Vagina (tissue), 2 donors: Measurements from ENCODE around the gene LRRIQ4.

ENCODE experiments used
- CTCF ChIP-seq, 3 experiments: fragments of 450-650 bp in 2 of 3; fragments of 200-600 bp in 1 of 3; sonication (generic) in 1 of 3; IDR thresholded peaks; one replicate each; pipeline ENCODE4 v1.5.1; 2017 to 2019; ENCODE audit warnings: antibody characterized with exemption in 3 of 3, mild to moderate bottlenecking in 2 of 3, moderate library complexity in 2 of 3
- POLR2A ChIP-seq, 2 donors: fragments of 450-650 bp; IDR thresholded peaks; one replicate each; pipeline ENCODE4 v1.6.1; 2017; ENCODE audit warnings: antibody characterized with exemption in 2 of 2, mild to moderate bottlenecking in 2 of 2, moderate library complexity in 2 of 2
- POLR2AphosphoS5 ChIP-seq, 2 donors: sonication (generic); formaldehyde crosslinking; IDR thresholded peaks; one replicate each; pipeline ENCODE4 v1.9.0; 2017; ENCODE audit warnings: antibody characterized with exemption in 2 of 2, mild to moderate bottlenecking in 2 of 2, low read depth in 1 of 2; ENCODE audit not compliant: insufficient read depth in 1 of 2

GRCh38 chr3:169848741-169849140 is 36.1 kb downstream of the LRRIQ4 start:
- TF ChIP-seq POLR2A (IDR thresholded peaks at IDR 0.05), result no peak
- no peak for TF ChIP-seq CTCF (IDR thresholded peaks at IDR 0.05)
- TF ChIP-seq POLR2AphosphoS5 (IDR thresholded peaks at IDR 0.05; ENCODE audit: insufficient read depth in 1 of 2, low read depth in 1 of 2), result no peak
